Stimulated activated CD8-positive, alpha-beta memory T cell treated with anti-CD3 and anti-CD28 coated beads, Interleukin-4, amount 100 ng/mL, for 4 hours (primary cell): Measurements from ENCODE around the gene POLR2A.
"Not testable (repeated sequence)": the region's sequence is repeated elsewhere in the genome, so short reads cannot be mapped to it uniquely, and the experiment has no call there.

Experiments
- DNase-seq, 2 donors: peaks; one replicate each; pipeline ENCODE4 v3.0.0-alpha.2; 2020; ENCODE audit warnings: low read depth in 2 of 2, low spot score in 1 of 2

Gene POLR2A

DNA sequence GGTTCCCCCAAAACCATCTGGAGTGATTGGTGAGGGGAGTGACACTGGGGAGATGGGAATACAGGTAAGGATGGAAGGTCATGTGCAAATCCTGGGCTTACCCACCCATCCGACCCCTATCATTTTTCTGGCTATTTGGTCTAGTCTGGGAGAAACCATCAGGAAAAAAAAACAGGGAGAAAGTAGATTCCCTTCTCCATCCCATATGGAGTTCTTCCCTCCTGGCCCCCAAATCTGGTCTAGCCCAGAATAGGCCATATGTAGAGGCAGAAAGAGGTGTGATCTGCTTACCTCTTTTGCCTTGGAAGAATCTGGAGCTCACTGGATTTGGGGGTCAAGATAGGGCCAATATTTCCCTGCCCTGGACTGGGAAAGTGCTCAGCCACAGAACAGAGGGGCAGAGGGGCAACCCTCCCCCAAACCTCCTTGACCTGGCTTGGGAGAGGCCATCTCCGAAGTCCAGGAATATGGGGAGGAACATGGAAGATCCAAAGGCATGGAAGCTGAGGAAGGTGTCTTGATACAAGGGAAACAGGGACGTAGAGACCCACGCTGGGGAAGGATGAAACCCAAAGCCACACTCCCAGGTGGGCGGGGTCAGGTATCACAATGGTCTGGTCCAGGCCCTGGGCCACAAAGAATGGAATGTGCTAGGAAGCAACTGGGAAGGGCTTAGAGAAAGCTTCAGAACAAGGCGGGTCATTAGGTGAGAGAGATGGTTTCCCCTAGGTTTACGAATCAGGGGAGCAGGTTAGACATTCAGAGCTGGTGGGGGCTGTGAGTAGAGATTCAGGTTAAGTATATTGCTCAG is 23.1 kb upstream of the POLR2A start:
- no peak for DNase-seq

DNA sequence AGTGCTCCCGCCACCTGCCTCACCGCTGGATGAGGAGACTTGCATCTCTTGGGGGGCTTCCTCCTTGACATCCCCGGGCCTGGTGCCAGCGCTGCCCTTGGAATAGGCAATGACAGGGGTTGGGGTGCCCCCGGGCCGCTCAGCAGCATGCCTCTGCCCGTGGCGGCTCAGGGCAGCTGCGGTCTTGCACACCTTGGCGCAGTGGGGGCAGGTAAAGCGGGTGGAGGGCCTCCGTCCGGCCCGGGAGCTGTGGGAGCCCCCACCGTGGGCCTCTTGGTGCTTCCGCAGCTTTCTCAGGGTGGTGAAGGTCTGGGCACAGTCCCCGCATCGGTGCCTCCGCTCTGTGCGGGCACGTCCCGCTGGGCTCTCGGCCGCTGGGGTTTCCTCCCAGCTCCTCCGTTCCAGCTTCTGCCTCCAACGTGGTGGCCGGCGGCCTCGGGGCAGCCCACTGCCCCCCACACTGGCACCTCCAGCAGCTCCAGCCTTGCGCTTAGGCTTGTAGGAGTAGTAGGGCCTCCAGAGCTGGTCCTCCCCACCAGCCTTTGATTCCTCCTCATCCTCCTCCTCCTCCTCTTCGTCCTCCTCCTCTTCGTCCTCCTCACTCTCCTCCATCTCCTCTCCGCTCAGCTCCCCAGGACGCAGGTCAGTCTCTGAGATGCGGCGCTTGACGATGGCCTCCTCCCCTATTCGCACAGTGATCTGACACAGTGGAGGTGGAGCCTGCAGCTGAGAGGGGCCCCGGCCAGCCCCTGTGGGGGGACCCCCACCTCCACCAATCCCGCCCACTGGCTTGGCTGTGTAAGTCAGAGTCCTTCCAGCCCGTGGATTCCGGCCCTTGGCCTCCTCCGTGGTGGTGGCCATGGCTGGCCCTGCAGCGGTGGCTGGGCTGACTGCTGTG is 21.4 kb upstream of the POLR2A start:
- DNase-seq: no peak

DNA sequence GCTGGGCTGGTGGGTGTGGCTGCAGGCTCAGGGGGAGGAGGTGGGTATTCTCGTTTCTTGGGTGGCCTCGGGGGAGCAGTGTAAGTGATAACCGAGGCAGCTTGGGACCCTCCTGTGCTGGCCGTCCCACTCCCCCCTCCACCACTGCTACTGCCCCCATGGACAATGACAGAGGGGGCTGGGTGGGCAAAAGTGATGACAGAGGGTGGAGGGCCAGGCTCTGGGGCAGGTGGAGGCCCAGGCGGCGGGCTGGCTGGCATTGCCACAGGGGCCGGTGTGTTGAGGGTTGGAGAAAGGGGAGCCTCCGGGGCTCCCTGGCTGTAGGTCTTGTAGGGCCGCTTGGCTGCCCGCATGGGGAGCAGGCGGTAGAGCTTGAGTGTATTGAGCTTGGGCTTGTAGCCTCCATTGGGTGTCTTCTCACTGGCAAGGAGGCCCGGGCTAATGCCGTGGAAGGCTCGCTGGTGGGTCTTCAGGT is 20.8 kb upstream of the POLR2A start:
- no peak for DNase-seq

DNA sequence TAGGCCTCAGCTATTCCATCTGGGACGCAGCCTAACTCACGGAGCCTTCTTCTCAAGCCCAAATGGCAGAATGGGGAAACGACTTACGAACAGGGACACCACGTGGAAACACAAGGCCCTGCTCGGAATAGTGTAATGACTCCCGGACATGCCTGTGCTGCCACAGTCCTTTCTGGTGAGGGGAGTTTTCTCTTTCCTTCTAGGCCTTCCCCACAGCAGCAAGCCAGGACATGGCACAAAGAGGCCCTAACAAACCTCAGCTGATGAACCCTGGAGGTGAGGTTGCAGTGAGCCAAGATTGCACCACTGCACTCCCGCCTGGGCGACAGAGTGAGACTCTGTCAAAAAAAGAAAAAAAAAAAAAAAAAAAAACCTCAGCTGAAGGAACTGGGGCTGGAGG is 20.1 kb upstream of the POLR2A start:
- DNase-seq: no peak

DNA sequence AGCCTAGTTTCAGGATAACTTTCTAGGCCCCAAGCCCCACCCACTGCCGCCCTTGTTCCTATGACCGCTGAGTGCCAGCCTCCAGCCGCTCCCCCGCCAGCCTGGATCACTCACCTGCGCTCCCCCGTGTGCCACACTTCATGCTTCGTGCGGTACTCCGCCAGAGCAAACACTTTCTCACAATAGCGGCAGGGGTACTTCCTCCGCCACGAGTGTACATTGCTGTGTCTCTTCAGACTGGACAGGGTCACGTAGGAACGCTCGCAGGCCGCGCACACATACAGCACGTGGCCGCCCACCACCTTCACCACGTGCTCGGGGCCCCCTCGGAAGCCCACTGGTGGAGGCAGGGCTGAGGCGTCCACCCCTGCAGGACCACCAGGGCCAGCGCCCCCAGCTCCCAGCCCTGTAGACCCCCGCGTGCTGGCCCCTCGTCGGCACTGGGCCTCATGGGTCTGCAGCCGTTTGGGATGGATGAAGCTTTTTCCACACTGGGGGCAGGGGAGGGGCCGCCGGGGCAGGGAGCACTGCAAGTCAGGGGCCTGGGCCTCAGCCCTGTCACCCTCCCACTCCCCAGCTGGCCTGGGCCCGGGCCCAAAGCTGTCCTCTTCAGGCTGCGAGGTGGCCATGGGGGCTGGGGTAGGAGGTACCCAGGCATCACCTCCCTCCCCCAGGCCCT is 18.4 kb upstream of the POLR2A start:
- DNase-seq: no peak

DNA sequence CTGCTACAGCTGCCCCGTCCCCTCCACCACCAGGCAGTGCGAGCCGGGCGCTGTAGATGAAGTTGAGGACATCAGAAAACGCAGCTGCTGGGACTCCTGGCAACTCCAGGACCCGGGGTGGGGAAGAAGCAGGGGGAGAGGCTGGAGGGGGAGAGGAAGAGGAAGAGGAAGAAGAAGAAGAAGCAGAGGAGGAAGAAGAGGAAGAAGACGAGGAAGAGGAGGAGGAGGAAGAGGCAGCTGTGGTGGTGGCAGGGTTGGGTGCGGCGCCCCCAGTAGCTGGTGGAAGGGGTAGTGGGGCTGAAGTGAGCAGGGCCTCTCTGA is 17.9 kb upstream of the POLR2A start:
- no peak for DNase-seq

DNA sequence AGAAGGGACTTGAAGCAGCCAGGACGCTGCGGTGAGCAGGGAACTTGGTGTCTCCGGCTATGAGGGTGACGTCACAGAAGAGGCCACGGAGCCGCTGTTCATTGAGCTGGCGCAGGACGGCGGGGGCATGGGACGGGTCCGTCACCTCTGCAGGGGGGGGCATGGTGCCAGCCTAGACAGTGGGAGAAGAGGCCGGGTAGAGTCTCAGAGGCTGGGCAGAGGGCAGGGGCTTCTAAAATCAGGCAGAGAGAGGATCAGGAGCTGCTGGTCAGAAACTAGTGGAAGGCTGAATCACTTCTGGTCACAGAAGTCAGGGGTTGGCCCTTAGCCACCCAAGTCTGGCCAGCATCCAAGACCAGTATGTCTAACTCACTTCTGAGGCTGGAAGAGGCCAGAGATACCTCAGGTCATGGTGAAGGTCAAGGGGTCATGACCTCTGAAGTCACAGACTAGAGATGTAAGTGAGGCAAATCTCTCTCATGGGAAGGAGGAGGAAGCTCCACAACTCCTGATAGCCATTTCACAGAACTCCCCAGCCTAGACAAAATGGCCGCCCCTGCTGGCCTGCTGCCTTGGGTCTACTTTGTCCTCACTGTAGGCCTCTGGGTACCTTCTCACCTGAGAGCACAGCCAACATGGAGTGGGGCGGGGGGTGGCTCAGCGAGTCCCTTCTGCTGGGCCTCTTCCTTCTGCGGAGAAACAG is 17.4 kb upstream of the POLR2A start:
- DNase-seq: no peak

DNA sequence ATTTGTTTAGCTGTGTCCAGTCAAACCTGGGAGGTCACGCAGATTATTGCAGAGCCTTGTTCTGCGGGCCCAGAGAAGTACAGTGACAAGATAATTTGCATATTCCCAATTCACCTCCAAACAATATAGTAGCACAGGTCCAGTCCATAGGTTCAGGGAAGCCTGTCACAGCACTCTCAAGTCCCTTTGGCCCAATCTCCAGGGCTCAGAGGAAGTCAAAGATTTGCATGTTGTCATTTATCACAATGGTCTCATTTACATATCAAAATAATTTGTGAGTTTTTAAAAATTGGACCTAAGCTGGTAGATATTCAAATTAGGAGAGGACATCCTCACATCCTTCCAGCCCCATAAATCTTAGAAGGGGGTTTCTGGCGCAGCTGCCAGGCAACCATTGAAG is 16.7 kb upstream of the POLR2A start:
- no peak for DNase-seq

DNA sequence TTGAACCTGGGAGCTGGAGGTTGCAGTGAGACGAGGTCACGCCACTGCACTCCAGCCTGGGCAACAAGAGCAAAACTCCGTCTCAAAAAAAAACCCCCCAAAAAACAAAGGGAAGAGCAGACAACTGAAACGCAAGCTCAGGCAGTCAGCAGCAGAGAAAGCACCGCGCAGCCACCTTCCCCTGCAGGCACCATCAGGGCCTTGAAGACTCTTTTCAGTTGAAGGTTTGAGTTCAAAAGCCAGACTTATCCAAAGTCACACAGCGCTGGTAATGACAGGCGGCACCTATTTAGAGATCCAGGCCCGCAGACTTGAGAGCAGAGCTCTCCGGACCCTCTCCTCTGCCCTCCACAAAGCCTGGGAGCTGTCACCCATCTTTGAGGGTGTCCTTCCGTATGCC is 15.9 kb upstream of the POLR2A start:
- DNase-seq: no peak

DNA sequence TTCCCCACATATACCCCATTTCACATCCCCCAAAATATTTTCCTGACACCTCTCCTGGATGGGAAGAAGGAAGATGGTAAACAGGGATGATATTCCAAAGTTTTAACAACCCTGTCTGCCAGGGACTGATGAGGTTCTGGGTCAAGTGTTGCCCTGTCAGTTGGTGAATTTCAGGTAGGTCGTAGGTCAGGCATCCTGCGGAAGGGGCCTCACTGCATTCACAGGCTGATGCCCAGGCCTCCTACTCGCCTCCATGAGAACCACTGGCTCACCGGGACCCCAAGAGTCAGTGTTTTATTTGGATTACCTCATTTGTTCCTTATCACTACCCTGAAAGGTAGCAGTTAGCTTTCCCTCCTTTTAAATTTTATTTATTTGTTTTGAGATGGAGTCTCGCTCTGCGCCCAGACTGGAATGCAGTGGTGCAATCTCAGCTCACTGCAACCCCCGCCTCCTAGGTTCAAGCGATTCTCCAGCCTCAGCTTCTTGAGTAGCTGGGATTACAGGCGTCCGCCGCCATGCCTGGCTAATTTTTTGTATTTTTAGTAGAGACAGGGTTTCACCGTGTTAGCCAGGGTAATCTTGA is 15.3 kb upstream of the POLR2A start:
- no peak for DNase-seq

DNA sequence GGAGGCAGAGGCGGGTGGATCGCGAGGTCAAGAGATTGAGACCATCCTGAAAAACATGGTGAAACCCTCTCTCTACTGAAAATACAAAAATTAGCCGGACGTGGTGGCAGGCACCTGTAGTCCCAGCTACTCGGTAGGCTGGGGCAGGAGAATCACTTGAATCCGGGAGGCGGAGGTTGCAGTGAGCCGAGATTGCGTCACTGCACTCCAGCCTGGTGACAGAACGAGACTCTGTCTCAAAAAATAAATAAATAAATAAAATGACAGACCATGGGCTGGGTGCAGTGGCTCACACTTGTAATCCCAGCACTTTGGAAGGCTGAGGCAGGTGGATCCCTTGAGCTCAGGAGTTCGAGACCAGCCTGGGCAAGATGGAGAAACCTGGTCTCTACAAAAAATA is 14.3 kb upstream of the POLR2A start:
- DNase-seq: not testable (repeated sequence)

DNA sequence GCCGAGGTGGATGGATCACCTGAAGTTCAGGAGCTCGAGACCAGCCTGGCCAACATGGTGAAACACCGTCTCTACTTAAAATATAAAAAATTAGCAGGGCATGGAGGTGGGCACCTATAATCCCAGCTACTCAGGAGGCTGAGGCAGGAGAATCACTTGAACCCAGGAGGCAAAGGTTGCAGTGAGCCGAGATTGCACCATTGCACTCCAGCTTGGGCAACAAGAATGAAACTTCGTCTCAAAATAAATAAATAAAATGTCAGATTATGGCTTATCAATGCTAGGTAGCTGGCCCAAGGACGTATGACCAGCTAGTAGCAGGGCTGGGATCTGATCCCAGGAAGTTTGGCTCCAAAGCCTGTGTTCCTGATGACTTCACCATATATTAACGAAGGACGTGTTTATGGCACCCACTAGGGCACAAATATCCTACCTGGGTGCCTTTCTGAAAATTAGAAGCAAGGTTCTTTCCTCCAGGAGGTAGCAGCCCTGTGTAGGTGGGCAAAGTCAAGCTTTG is 13.7 kb upstream of the POLR2A start:
- DNase-seq: not testable (repeated sequence)

DNA sequence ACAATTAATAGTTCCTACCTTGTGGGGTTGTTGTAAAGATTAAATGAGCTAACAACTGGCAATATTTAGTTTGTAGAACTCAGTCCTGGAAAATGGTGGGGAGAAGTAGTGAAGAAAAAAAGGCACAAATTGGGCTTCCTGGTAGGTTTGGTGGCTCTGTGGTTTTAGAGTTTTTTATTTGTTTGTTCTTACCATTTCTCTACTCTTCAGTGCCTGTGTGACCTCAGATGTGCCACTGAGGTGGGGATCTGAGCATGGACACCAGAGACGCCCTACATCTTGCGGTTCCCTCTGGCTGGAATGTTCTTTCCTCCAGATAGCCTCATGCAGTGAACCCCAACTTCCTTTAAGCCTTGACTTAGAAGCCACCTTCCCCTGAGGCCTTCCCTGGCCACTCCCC is 12.4 kb upstream of the POLR2A start:
- no peak for DNase-seq

DNA sequence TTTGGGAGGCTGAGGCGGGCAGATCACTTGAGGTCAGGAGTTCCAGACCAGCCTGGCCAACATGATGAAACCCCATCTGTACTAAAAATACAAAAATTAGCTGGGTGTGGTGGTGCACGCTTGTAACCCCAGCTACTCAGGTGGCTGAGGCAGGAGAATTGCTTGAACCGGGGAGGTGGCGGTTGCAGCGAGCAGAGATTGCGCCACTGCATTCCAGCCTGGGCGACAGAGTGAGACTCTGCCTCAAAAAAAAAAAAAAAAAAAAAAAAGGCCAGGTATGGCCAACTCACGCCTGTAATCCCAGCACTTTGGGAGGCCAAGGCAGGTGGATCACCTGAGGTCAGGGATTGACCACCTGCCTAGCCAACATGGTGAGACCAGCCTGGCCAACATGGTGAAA is 9.4 kb upstream of the POLR2A start:
- DNase-seq: not testable (repeated sequence)

DNA sequence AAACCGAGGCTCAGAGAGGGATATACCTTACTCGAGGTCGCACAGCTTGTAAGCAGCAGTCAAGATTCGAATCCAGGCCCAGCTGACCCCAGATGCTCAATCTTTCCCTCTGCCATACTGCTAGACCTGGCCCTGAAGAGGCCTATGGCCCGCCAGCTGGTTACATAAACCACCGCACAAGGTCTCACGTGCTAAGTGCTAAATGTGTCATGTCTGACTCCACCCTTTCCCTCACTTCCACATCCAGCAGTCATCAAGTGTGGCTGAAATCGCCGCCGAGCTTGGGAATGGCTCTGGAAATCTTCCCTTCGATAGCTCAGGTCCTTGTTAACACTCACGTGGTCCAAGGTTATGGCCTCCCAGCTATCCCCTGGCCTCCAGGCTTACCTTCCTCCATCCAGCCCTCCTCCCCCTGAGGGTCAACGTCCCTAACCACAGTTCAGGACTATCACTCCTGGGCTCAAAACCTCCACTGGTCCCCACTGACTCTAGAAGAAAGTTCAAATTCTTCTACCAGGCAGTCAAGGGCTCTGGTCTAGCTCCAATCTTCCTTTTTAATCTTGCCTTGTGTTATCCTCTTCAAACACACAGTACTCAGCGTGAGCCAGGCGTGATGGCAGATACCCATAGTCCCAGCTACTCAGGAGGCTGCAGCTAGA is 8.3 kb upstream of the POLR2A start:
- DNase-seq: no peak

DNA sequence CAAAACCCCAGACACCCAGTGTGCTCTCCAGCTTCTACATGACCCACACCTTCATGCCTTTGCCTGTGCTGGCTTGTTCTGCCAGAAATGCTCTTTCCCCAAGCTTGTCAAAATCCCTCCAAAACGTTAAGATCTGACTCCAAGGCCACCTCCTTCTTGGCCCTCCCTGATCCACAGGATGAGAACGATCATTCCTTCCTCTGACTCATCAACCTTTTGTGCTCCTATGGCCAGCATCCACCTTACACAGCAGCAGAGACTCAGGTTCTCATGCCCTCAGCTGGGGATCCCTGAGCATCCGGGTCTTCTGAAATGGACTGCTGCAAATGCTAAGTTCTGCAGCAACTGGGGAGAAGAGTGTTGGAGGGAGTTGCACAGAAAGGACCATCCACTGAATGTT is 7.7 kb upstream of the POLR2A start:
- DNase-seq: no peak

DNA sequence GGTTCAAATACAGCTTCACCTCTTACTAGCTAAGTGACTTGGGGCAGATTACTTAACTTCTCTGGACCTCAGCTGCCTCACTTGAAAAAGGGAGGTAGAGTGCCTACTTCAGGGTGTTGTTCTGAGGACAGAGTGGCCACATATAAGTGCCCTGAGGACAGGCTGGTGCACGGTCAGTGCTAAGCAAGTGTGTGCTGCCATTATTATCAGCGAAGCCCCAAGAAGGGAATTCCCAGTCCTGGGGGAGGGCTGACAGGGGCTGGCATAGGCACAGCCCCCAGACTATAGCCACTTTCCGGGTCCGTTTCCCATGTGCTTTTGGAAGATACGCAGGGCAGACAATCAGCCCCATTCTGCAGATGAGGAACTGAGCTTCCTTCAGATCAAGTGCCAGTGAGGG is 7.2 kb upstream of the POLR2A start:
- no peak for DNase-seq

DNA sequence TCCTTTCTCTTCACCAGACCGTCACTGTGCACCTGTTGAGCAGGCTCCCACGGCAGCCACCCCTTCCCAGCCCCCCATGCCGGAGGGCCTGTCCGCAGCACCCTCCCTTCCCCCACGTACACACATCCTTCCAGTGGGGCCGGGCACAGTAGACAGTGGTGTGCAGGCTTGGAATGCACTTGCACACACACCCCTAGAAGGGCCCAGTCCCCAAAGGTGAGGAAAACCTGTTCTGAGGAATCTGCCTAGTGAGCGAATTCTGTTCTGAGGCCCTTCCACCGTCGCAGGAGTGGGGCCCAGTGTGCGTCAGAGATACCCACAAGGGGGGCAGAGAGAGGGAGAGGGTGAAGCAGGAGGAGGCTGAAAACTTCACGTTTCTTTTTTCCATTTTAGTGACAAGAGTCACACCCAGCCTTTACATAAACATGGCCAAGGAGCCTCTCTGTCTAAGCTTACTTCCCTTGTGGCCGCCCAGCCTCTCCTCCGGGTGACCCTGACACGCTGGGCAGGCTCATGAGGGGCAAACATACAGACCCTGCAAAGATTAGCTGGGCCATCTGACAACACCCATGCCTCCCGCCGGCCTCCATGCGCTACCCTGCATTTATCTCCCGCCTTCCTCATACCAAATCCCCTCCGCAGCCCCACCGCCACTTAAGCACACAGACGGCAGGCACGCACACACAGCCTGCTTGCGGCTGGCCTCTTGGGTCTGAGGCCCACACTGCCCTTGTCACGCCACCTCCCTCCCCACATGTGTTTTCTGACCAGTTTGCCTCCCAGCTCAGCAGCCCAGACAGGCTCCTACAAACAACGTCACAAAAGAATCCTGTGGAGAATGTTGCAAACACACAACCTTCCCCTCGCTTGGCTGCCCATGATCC is 6.5 kb upstream of the POLR2A start:
- DNase-seq: no peak
